ENCODE measurements around the gene SERINC1. TPM values are rescaled to one million over a fixed set of nuclear protein-coding genes. Genes with fewer than 3 reads are reported as not detected.

SERINC1 gene
- total RNA-seq, 1 experiment from 2014 or later, result 94.1 TPM

GRCh38 chr6:122394016-122394415, 77.6 kb downstream of the SERINC1 start:
- DNase-seq (ENCODE audit: extremely low read depth, low read depth), result no peak

DNA sequence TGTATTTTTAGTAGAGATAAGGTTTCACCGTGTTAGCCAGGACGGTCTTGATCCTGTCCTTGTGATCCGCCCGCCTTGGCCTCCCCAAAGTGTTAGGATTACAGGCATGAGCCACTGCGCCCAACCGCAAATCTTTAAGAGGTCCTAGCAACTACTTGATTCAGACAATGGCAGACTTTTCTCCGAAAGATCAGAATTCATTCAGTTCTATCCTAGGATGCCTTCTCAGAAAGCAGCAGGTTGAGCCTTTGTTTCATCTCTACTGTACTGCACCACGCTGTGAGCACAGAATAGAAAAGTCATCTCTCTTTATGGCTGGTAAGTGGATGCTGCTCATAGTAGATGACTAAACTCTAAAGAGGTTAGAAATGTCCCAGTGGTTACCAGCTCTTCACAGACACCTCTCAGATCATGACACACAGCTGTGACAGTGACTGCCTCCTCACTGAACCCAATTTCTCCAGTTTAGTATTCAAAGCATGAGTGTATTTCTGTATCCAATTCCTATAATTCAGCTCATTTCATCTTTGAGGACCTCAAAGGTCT, 78.2 kb downstream of the SERINC1 start:
- DNase-seq (ENCODE audit: extremely low read depth, low read depth), result no peak

Small RNAs within 50 kb of the gene (small RNA-seq; reads per million reads assigned to genes)
- gene Z99129.1, result 0 reads per million in 2 experiments

Other genes starting within 250 kb of the SERINC1 start
- gene HSF2, start 72.2 kb downstream of the SERINC1 start, total RNA-seq (2014; rRNA removed; shearing (Covaris generic)), result 18.8 and 21.3 TPM in 2 replicates
- not detected in 2 replicates for gene PKIB, start 138.6 kb upstream of the SERINC1 start, total RNA-seq (2014; rRNA removed; shearing (Covaris generic))

Measured in NCI-H460 (cell line).